ENCODE data around the gene ROCK2. TPM values are rescaled to one million over a fixed set of nuclear protein-coding genes. Genes with fewer than 3 reads are reported as not detected.

Gene ROCK2
- total and polyA plus RNA-seq, 2 of the 13 experiments (the other 11 are each of a cell fraction or from before 2014, with no cell fraction given): 38.1 to 119 TPM

DNA sequence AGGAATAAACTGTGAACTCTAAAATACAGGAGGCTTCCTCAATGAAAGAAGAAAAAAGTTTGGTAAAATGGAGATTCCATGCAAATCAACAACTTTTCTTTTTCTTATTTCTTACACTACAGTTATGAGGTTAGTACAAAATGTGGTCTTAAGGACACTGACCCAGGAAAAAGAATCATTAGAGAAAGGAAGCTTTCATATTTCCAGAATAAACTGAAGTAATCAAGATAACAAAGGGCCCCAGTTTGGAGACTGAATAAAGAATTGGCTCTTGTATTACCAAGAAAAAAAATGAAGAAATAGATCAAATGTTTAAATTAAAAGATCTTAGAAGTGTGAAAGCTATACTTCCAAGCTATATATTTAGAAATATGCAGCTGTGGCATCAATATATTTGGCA is 116.8 kb downstream of the ROCK2 start:
- TF ChIP-seq TBP (CRISPR knock-in tag; IDR thresholded peaks at IDR 0.05) (no peak), TFDP2 (CRISPR knock-in tag; IDR thresholded peaks at IDR 0.05) (no peak), DR1 (CRISPR knock-in tag; IDR thresholded peaks at IDR 0.05) (no peak), ZNF20 (CRISPR knock-in tag; IDR thresholded peaks at IDR 0.05) (no peak), FLYWCH1 (CRISPR knock-in tag; IDR thresholded peaks at IDR 0.05) (no peak), ZNF792 (CRISPR knock-in tag; IDR thresholded peaks at IDR 0.05) (no peak), ZNF530 (CRISPR knock-in tag; IDR thresholded peaks at IDR 0.05; ENCODE audit: low read depth) (no peak), SP4 (CRISPR knock-in tag; IDR thresholded peaks at IDR 0.05) (no peak), ZBTB7B (CRISPR knock-in tag; IDR thresholded peaks at IDR 0.05) (no peak), TOE1 (CRISPR knock-in tag; IDR thresholded peaks at IDR 0.05) (no peak)
- H3K27ac ChIP-seq (ENCODE audit: extremely low read length, insufficient read depth, low read length): no peak overlapping the region
- H3K4me2 ChIP-seq (ENCODE audit: low read depth, low read length): no peak overlapping the region
- ATAC-seq (no peak), FAIRE-seq (no peak), DNase-seq (ENCODE audit: low spot score) (no peak)
- BruUV-seq (replicated peaks): no TSS peak
- no peak overlapping the region for H2AFZ ChIP-seq (ENCODE audit: low read length)
- H3K4me3 ChIP-seq (replicated peaks in 1 of 3; ENCODE audit: insufficient read depth in 1 of 3, low read depth in 2 of 3, low read length in 3 of 3): no peak overlapping the region
- in situ Hi-C loops (cut with HindIII; ENCODE audit: extremely low pct_ligation_motif_present, low pct_unique_long_range_greater_than_20kb): no loop called here
- H3K4me1 ChIP-seq (ENCODE audit: insufficient read depth, low read length): no peaks in the 10 kb centered on the region
- no peak overlapping the region for H3K9ac ChIP-seq (ENCODE audit: insufficient read depth, low read depth, low read length)
- peaks cover 44% of the 10 kb centered on the region for H3K79me2 ChIP-seq (ENCODE audit: insufficient read depth, low read length)
- ChIA-PET POLR2A (interaction anchor here (1.9 kb wide), 1 partner anchor 116 kb away, joined by 4 read pairs; the partner anchor contains the start of gene ROCK2), CTCF (ENCODE audit: low intra/inter-chr PET ratio, low total read pairs) (no interaction called here)
- H4K20me1 ChIP-seq (ENCODE audit: insufficient read depth, low read length): peaks cover 45% of the 10 kb centered on the region
- intact Hi-C loops (cut with micrococcal nuclease; ENCODE audit: unreplicated experiment): no loop called here
- no peaks in the 10 kb centered on the region for H3K27me3 ChIP-seq (ENCODE audit: control insufficient read depth in 1 of 2, insufficient read depth in 2 of 2, low read length in 2 of 2)
- peaks cover 22 to 81% of the 10 kb centered on the region in 2 experiments for H3K36me3 ChIP-seq (replicated peaks in 1 of 2; ENCODE audit: control insufficient read depth in 1 of 2, insufficient read depth in 2 of 2, low read length in 2 of 2)
- no peaks in the 10 kb centered on the region for H3K9me3 ChIP-seq (ENCODE audit: low read length)

DNA sequence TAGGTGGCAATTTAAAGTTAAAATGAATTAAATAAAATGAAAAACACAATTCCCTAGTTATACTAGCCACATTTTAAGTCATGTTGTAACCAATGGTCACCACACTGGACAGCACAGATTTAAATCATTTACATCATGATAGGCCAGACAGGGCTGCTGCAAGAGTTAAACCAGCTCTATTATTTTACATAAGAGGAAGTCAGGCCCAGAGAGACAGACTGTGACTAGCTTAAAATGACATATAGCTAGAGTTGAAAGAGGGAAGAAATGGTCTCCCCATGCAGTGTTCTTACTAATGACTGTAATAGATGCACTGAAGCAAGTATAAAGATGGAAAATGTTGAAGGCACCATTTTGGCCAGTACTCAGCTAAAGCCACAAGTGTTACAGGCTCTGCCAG is 119.5 kb downstream of the ROCK2 start:
- Histone ChIP-seq H3K9me3 (ENCODE audit: low read length) (no peaks in the 10 kb centered on the region), H4K20me1 (ENCODE audit: insufficient read depth, low read length) (peaks cover 22% of the 10 kb centered on the region), H3K4me2 (ENCODE audit: low read depth, low read length) (no peak overlapping the region), H3K27me3 (ENCODE audit: control insufficient read depth in 1 of 2, insufficient read depth in 2 of 2, low read length in 2 of 2) (no peaks in the 10 kb centered on the region), H3K27ac (ENCODE audit: extremely low read length, insufficient read depth, low read length) (no peak overlapping the region), H3K9ac (ENCODE audit: insufficient read depth, low read depth, low read length) (no peak overlapping the region), H3K4me1 (ENCODE audit: insufficient read depth, low read length) (no peaks in the 10 kb centered on the region), H3K36me3 (replicated peaks in 1 of 2; ENCODE audit: control insufficient read depth in 1 of 2, insufficient read depth in 2 of 2, low read length in 2 of 2) (peaks cover 26 to 83% of the 10 kb centered on the region in 2 experiments), H3K4me3 (replicated peaks in 1 of 3; ENCODE audit: insufficient read depth in 1 of 3, low read depth in 2 of 3, low read length in 3 of 3) (no peak overlapping the region), H2AFZ (ENCODE audit: low read length) (no peak overlapping the region), H3K79me2 (ENCODE audit: insufficient read depth, low read length) (peaks cover 27% of the 10 kb centered on the region)
- in situ Hi-C loops (cut with HindIII; ENCODE audit: extremely low pct_ligation_motif_present, low pct_unique_long_range_greater_than_20kb): no loop called here
- no peak for FAIRE-seq
- peak; percentile 21 for ATAC-seq
- ChIA-PET CTCF (ENCODE audit: low intra/inter-chr PET ratio, low total read pairs) (no interaction called here), POLR2A (no interaction called here)
- intact Hi-C loops (cut with micrococcal nuclease; ENCODE audit: unreplicated experiment): no loop called here
- TF ChIP-seq HNRNPL (IDR thresholded peaks at IDR 0.05; ENCODE audit: low read depth, low read length) (no peak), HOXA3 (CRISPR knock-in tag; IDR thresholded peaks at IDR 0.05) (no peak), ATAD3A (CRISPR knock-in tag; IDR thresholded peaks at IDR 0.05) (no peak), ZNF317 (CRISPR knock-in tag; IDR thresholded peaks at IDR 0.05) (peak; percentile 67; the same call in 1 of the 2 replicates), RBM22 (optimal IDR thresholded peaks at IDR 0.05; ENCODE audit: low read length) (peak; percentile 88), ZNF749 (CRISPR knock-in tag; IDR thresholded peaks at IDR 0.05; ENCODE audit: borderline replicate concordance) (no peak), ZNF652 (CRISPR knock-in tag; IDR thresholded peaks at IDR 0.05; ENCODE audit: borderline replicate concordance, low read depth) (peak; percentile 48; the same call in 1 of the 2 replicates)
- DNase-seq (ENCODE audit: low spot score): no peak
- BruUV-seq (replicated peaks): no TSS peak

Measured in HepG2 (cell line).